AG04450 (cell line): Measurements from ENCODE around the gene TSC22D3. TPM values are rescaled to one million over a fixed set of nuclear protein-coding genes. Genes with fewer than 3 reads are reported as not detected.

Experiments used
- CTCF ChIA-PET: fragments of 300-600, 350-600 bp; formaldehyde crosslinking; extraction: SDS; loops from one replicate; lab custom pipeline; 2022; ENCODE audit warnings: antibody characterized with exemption, inconsistent platforms; lab: Charles Lee
- POLR2A ChIA-PET: fragments of 350-600 bp; formaldehyde crosslinking; extraction: SDS; loops from one replicate; lab custom pipeline; 2021; ENCODE audit warnings: antibody characterized with exemption, inconsistent platforms; lab: Yijun Ruan, JAX
- DNase-seq: peaks from one replicate; pipeline ENCODE4 v3.0.0-alpha.2; 2011; ENCODE audit warnings: low read depth, low spot score
- H3K27ac ChIP-seq: one replicate; pipeline ENCODE4 v1.5.1; 2012; ENCODE audit warnings: low read depth, low read length, control low read depth
- H3K27me3 ChIP-seq: one replicate; pipeline ENCODE4 v1.6.0; 2012; ENCODE audit warnings: low read length; ENCODE audit not compliant: control insufficient read depth, insufficient read depth
- H3K4me3 ChIP-seq: 2 replicates; pipeline ENCODE4 v1.5.1; 2011; ENCODE audit warnings: mild to moderate bottlenecking, low read depth, low read length, control low read depth
- H3K9me3 ChIP-seq: 2 replicates; pipeline ENCODE4 v1.5.1; 2012; ENCODE audit warnings: low read length; ENCODE audit not compliant: control insufficient read depth, insufficient read depth
- CTCF ChIP-seq: IDR thresholded peaks from 2 replicates; pipeline ENCODE4 v1.5.1; 2011; ENCODE audit warnings: low read depth, low read length, control low read depth, inconsistent platforms
- polyA plus RNA-seq: library from polyadenylated mRNA; depleted of rRNA; stranded (reverse); fragments of >200 nt; gene quantifications from 2 replicates; pipeline ENCODE4 v1.2.3, GENCODE V29; 2011

TSC22D3 gene
- polyA plus RNA-seq, 1 experiment: 25.3 TPM

GRCh38 chrX:107763647-107764046 lies 11.9 kb downstream of the TSC22D3 start:
- H3K9me3 ChIP-seq: no peaks in the 10 kb centered on the region
- no peak for TF ChIP-seq CTCF
- peaks cover 5% of the 10 kb centered on the region for H3K27me3 ChIP-seq
- no peak overlapping the region for H3K4me3 ChIP-seq
- POLR2A ChIA-PET: no interaction called here
- no peak for DNase-seq
- CTCF ChIA-PET: interaction anchor here (0.6 kb wide), 1 partner anchor 225 kb away, joined by 6 read pairs; no protein-coding TSS in a partner anchor
- H3K27ac ChIP-seq: no peak overlapping the region

- DNase-seq: no peak
- CTCF ChIA-PET: no interaction called here
- H3K4me3 ChIP-seq: no peak overlapping the region
- no peak overlapping the region for H3K27ac ChIP-seq
- POLR2A ChIA-PET: no interaction called here
- H3K9me3 ChIP-seq: no peaks in the 10 kb centered on the region
- no peak for TF ChIP-seq CTCF
- H3K27me3 ChIP-seq: peaks cover 10% of the 10 kb centered on the region
Observed at GRCh38 chrX:107760304-107761077, 15.1 kb downstream of the TSC22D3 start.

GRCh38 chrX:107758231-107758766 lies 17.3 kb downstream of the TSC22D3 start:
- no peak overlapping the region for H3K27ac ChIP-seq
- H3K9me3 ChIP-seq: no peaks in the 10 kb centered on the region
- ChIA-PET CTCF (no interaction called here), POLR2A (no interaction called here)
- TF ChIP-seq CTCF: no peak
- no peak for DNase-seq
- H3K27me3 ChIP-seq: peaks cover 14% of the 10 kb centered on the region
- H3K4me3 ChIP-seq: no peak overlapping the region

- TF ChIP-seq CTCF: no peak
- no peak for DNase-seq
- no peak overlapping the region for H3K4me3 ChIP-seq
- no peaks in the 10 kb centered on the region for H3K9me3 ChIP-seq
- ChIA-PET CTCF (no interaction called here), POLR2A (no interaction called here)
- peaks cover 9% of the 10 kb centered on the region for H3K27me3 ChIP-seq
- H3K27ac ChIP-seq: no peak overlapping the region
Observed at GRCh38 chrX:107755721-107756120, 19.9 kb downstream of the TSC22D3 start.

- Histone ChIP-seq H3K27me3 (peaks cover 9% of the 10 kb centered on the region), H3K9me3 (no peaks in the 10 kb centered on the region), H3K27ac (no peak overlapping the region), H3K4me3 (no peak overlapping the region)
- no peak for DNase-seq
- ChIA-PET POLR2A (no interaction called here), CTCF (no interaction called here)
- TF ChIP-seq CTCF: no peak
Observed at GRCh38 chrX:107753187-107753586, 22.4 kb downstream of the TSC22D3 start.
